ENCODE results near the gene TMEM131.

DNA sequence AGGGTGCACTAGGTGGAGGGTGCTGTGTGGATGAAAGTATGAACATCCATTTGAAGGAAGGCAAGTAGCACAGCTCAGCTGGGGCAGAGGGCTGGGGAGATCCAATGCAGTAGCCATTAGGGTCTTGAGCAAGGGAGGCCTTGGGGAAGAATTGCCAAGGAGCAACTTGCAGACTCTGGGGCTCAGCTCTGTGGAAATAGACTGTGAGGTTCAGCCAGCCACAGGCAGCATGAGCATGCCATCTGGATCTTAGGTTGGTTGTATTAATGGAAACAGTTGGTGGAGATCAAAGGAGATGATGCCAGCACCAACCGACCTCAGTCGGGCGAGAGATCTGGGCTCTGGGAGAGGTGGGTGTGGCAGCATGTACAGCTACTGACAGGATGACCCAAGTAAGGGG, 276.8 kb downstream of the TMEM131 start:
- no peak for TF ChIP-seq ZNF274 (IDR thresholded peaks at IDR 0.05; ENCODE audit: low read length)
- TF ChIP-seq ZNF274 (tag by site-specific recombination; IDR thresholded peaks at IDR 0.05; ENCODE audit: borderline replicate concordance): no peak
- TF ChIP-seq YY1 (tag by site-specific recombination; IDR thresholded peaks at IDR 0.05): no peak
- TF ChIP-seq KLF7 (tag by site-specific recombination; IDR thresholded peaks at IDR 0.05; ENCODE audit: borderline replicate concordance): no peak

All from HEK293 (cell line).